Activated CD4-positive, alpha-beta memory T cell treated with anti-CD3 and anti-CD28 coated beads for 36 hours (primary cell): ENCODE results near the gene PRDM16. TPM values are rescaled to one million over a fixed set of nuclear protein-coding genes. Genes with fewer than 3 reads are reported as not detected.

Experiments used
- CTCF ChIA-PET: fragments of 350-600 bp; sonication (Branson Sonifier 250); formaldehyde crosslinking; loops from one replicate; lab custom pipeline; 2021; ENCODE audit warnings: antibody characterized with exemption, inconsistent platforms; lab: Charles Lee
- POLR2A ChIA-PET: fragments of 350-600 bp; sonication (Branson Sonifier 250); formaldehyde crosslinking; loops from one replicate; lab custom pipeline; 2021; ENCODE audit warnings: antibody characterized with exemption; lab: Charles Lee
- DNase-seq: peaks from one replicate; pipeline ENCODE4 v3.0.0-alpha.2; 2020
- H3K27ac Mint-ChIP-seq: one replicate; pipeline ENCODE4 v1.8.0; 2021; ENCODE audit warnings: mixed read lengths
- H3K27me3 Mint-ChIP-seq: one replicate; pipeline ENCODE4 v1.8.0; 2021; ENCODE audit warnings: mixed read lengths
- H3K36me3 Mint-ChIP-seq: one replicate; pipeline ENCODE4 v1.8.0; 2021; ENCODE audit warnings: mixed read lengths
- H3K4me1 Mint-ChIP-seq: one replicate; pipeline ENCODE4 v1.8.0; 2021; ENCODE audit warnings: low read depth, mixed read lengths
- H3K4me3 Mint-ChIP-seq: one replicate; pipeline ENCODE4 v1.8.0; 2021; ENCODE audit warnings: mild to moderate bottlenecking, mixed read lengths
- H3K9me3 Mint-ChIP-seq: one replicate; pipeline ENCODE4 v1.8.0; 2021; ENCODE audit warnings: mixed read lengths
- intact Hi-C: fragments of 100-400 bp; cut with micrococcal nuclease; formaldehyde crosslinking; loops from one replicate; pipeline ENCODE4 v1.15.1; 2023
- total RNA-seq, 2 experiments: library from RNA; stranded (reverse); gene quantifications; one replicate each; pipeline ENCODE4 v1.2.3, GENCODE V29; 2021

Gene PRDM16
- total RNA-seq, 2 experiments from 2014 or later = not detected

GRCh38 chr1:3323796-3324703 is 255.0 kb downstream of the PRDM16 start:
- DNase-seq = no peak
- Mint-ChIP-seq H3K4me3 (no peak overlapping the region), H3K9me3 (no peaks in the 10 kb centered on the region), H3K36me3 (no peaks in the 10 kb centered on the region), H3K27me3 (peaks cover 2% of the 10 kb centered on the region), H3K4me1 (no peaks in the 10 kb centered on the region), H3K27ac (no peak overlapping the region)
- ChIA-PET POLR2A (no interaction called here), CTCF (no interaction called here)
- intact Hi-C loops = no loop called here

- no peaks in the 10 kb centered on the region for H3K36me3 Mint-ChIP-seq
- intact Hi-C loops = no loop called here
- H3K4me1 Mint-ChIP-seq = no peaks in the 10 kb centered on the region
- H3K9me3 Mint-ChIP-seq = no peaks in the 10 kb centered on the region
- no peak overlapping the region for H3K27ac Mint-ChIP-seq
- ChIA-PET CTCF (no interaction called here), POLR2A (no interaction called here)
- H3K27me3 Mint-ChIP-seq = peaks cover 2% of the 10 kb centered on the region
- DNase-seq = no peak
- no peak overlapping the region for H3K4me3 Mint-ChIP-seq
These were observed 255.9 kb downstream of the PRDM16 start for GRCh38 chr1:3324704-3325535.

- ChIA-PET POLR2A (no interaction called here), CTCF (no interaction called here)
- no peak for DNase-seq
- Mint-ChIP-seq H3K4me3 (no peak overlapping the region), H3K27me3 (peaks cover 2% of the 10 kb centered on the region), H3K27ac (no peak overlapping the region), H3K9me3 (no peaks in the 10 kb centered on the region), H3K36me3 (no peaks in the 10 kb centered on the region), H3K4me1 (no peaks in the 10 kb centered on the region)
- intact Hi-C loops = no loop called here
These were observed 257.7 kb downstream of the PRDM16 start for GRCh38 chr1:3326516-3327388.

GRCh38 chr1:3327389-3327702 is 258.3 kb downstream of the PRDM16 start:
- CTCF ChIA-PET = no interaction called here
- intact Hi-C loops = no loop called here
- H3K36me3 Mint-ChIP-seq = no peaks in the 10 kb centered on the region
- no peak for DNase-seq
- POLR2A ChIA-PET = no interaction called here
- H3K4me3 Mint-ChIP-seq = no peak overlapping the region
- no peaks in the 10 kb centered on the region for H3K9me3 Mint-ChIP-seq
- H3K4me1 Mint-ChIP-seq = no peaks in the 10 kb centered on the region
- no peak overlapping the region for H3K27ac Mint-ChIP-seq
- H3K27me3 Mint-ChIP-seq = peaks cover 2% of the 10 kb centered on the region

- Mint-ChIP-seq H3K4me1 (no peaks in the 10 kb centered on the region), H3K27ac (no peak overlapping the region)
- intact Hi-C loops = no loop called here
These were observed 259.1 kb downstream of the PRDM16 start for GRCh38 chr1:3327936-3328590.

GRCh38 chr1:3329640-3330281 is 260.8 kb downstream of the PRDM16 start:
- no peak overlapping the region for H3K4me3 Mint-ChIP-seq
- H3K27ac Mint-ChIP-seq = no peak overlapping the region
- no peaks in the 10 kb centered on the region for H3K9me3 Mint-ChIP-seq
- no peaks in the 10 kb centered on the region for H3K4me1 Mint-ChIP-seq
- peaks cover 2% of the 10 kb centered on the region for H3K27me3 Mint-ChIP-seq
- no peak for DNase-seq
- CTCF ChIA-PET = no interaction called here
- H3K36me3 Mint-ChIP-seq = no peaks in the 10 kb centered on the region
- POLR2A ChIA-PET = no interaction called here
- intact Hi-C loops = no loop called here

More at GRCh38 chr1:3327936-3328590, 259.1 kb downstream of the PRDM16 start:
- H3K27me3 Mint-ChIP-seq = peaks cover 2% of the 10 kb centered on the region
- H3K9me3 Mint-ChIP-seq = no peaks in the 10 kb centered on the region
- H3K4me3 Mint-ChIP-seq = no peak overlapping the region
- ChIA-PET POLR2A (no interaction called here), CTCF (no interaction called here)
- no peak for DNase-seq
- no peaks in the 10 kb centered on the region for H3K36me3 Mint-ChIP-seq

- no peak overlapping the region for H3K4me3 Mint-ChIP-seq
These were observed 261.8 kb downstream of the PRDM16 start for GRCh38 chr1:3330771-3331245.

GRCh38 chr1:3331564-3331963 is 262.6 kb downstream of the PRDM16 start:
- POLR2A ChIA-PET = no interaction called here
- CTCF ChIA-PET = no interaction called here
- Mint-ChIP-seq H3K27me3 (no peaks in the 10 kb centered on the region), H3K36me3 (no peaks in the 10 kb centered on the region), H3K4me1 (no peaks in the 10 kb centered on the region), H3K4me3 (no peak overlapping the region), H3K27ac (no peak overlapping the region), H3K9me3 (no peaks in the 10 kb centered on the region)
- DNase-seq = no peak
- intact Hi-C loops = no loop called here

More at GRCh38 chr1:3330771-3331245, 261.8 kb downstream of the PRDM16 start:
- DNase-seq = no peak
- Mint-ChIP-seq H3K36me3 (no peaks in the 10 kb centered on the region), H3K4me1 (no peaks in the 10 kb centered on the region), H3K27me3 (peaks cover 2% of the 10 kb centered on the region), H3K9me3 (no peaks in the 10 kb centered on the region), H3K27ac (no peak overlapping the region)
- ChIA-PET CTCF (no interaction called here), POLR2A (no interaction called here)
- intact Hi-C loops = no loop called here

GRCh38 chr1:3332043-3332442 is 263.0 kb downstream of the PRDM16 start:
- Mint-ChIP-seq H3K4me1 (no peaks in the 10 kb centered on the region), H3K9me3 (no peaks in the 10 kb centered on the region), H3K27me3 (no peaks in the 10 kb centered on the region), H3K27ac (no peak overlapping the region), H3K36me3 (no peaks in the 10 kb centered on the region), H3K4me3 (no peak overlapping the region)
- no peak for DNase-seq
- ChIA-PET CTCF (no interaction called here), POLR2A (no interaction called here)
- intact Hi-C loops = no loop called here

- Mint-ChIP-seq H3K36me3 (no peaks in the 10 kb centered on the region), H3K27me3 (no peaks in the 10 kb centered on the region), H3K9me3 (no peaks in the 10 kb centered on the region), H3K27ac (no peak overlapping the region), H3K4me1 (no peaks in the 10 kb centered on the region), H3K4me3 (no peak overlapping the region)
- DNase-seq = no peak
- ChIA-PET POLR2A (no interaction called here), CTCF (no interaction called here)
- intact Hi-C loops = no loop called here
These were observed 263.7 kb downstream of the PRDM16 start for GRCh38 chr1:3332662-3333061.

- Mint-ChIP-seq H3K4me1 (no peaks in the 10 kb centered on the region), H3K27ac (no peak overlapping the region)
- CTCF ChIA-PET = no interaction called here
These were observed 264.9 kb downstream of the PRDM16 start for GRCh38 chr1:3333903-3334302.

More at GRCh38 chr1:3333903-3334302, 264.9 kb downstream of the PRDM16 start:
- no peaks in the 10 kb centered on the region for H3K27me3 Mint-ChIP-seq
- H3K4me3 Mint-ChIP-seq = no peak overlapping the region
- no peaks in the 10 kb centered on the region for H3K36me3 Mint-ChIP-seq
- intact Hi-C loops = no loop called here
- DNase-seq = no peak
- POLR2A ChIA-PET = no interaction called here
- H3K9me3 Mint-ChIP-seq = no peaks in the 10 kb centered on the region
